Pancreas (tissue), 10 donors: ENCODE measurements around the gene ALPL. TPM values are rescaled to one million over a fixed set of nuclear protein-coding genes. Genes with fewer than 3 reads are reported as not detected.
A peak's percentile ranks its signal among the peaks of the same experiment; 100 is the strongest.

Source experiments
- ATAC-seq, 4 donors: fragments of 200-7000 bp; cut with Tn5 transposase; one replicate each; pipeline versions ENCODE4 v1.8.0 to v1.9.1; 2020; ENCODE audit warnings: mild to moderate bottlenecking in 4 of 4, moderate library complexity in 4 of 4
- DNase-seq, 6 donors: peaks; one replicate each; pipeline ENCODE4 v3.0.0-alpha.2; 2020
- FAIRE-seq: peaks from 2 replicates; lab custom pipeline; 2012; peaks lifted over from hg19 to GRCh38; lab: Jason Lieb, UNC
- H3K27ac ChIP-seq, 4 donors: fragments of 200-600 bp; sonication (generic); 1 replicate in 3 of 4; 2 replicates in 1 of 4; pipeline versions ENCODE4 v1.5.0 to v1.8.0; 2020
- H3K27me3 ChIP-seq, 4 donors: fragments of 200-600 bp; one replicate each; pipeline ENCODE4 v1.8.0; 2021
- H3K36me3 ChIP-seq, 3 donors: fragments of 200-600 bp; sonication (generic) in 1 of 3; one replicate each; pipeline versions ENCODE4 v1.5.0 to v1.8.0; 2020 to 2021
- H3K4me1 ChIP-seq, 3 donors: fragments of 200-600 bp; one replicate each; pipeline ENCODE4 v1.8.0; 2021
- H3K4me3 ChIP-seq, 4 donors: fragments of 200-600 bp; sonication (generic) in 2 of 4; one replicate each; pipeline versions ENCODE4 v1.5.0 to v1.8.0; 2020 to 2021
- H3K9me3 ChIP-seq, 4 donors: fragments of 200-600 bp; one replicate each; pipeline ENCODE4 v1.8.0; 2021
- CTCF ChIP-seq, 4 donors: fragments of 200-600 bp; sonication (generic) in 3 of 4; IDR thresholded peaks; one replicate each; pipeline versions ENCODE4 v1.5.0 to v1.8.0; 2021; ENCODE audit warnings: antibody characterized with exemption in 4 of 4
- WGBS, 2 donors: extraction: QIAGEN DNeasy Blood & Tissue Kit; methylation state at CpG; one replicate each; pipeline ENCODE4 v1.1.7; 2013; 5-methylcytosine and 5-hydroxymethylcytosine counted together
- intact Hi-C, 3 donors: fragments of 100-400 bp; cut with DNase I; formaldehyde crosslinking; loops; one replicate each; pipeline versions ENCODE4 v1.11.1 to v1.14.2; 2022
- polyA plus RNA-seq, 2 donors: library from polyadenylated mRNA; stranded (reverse); fragments of 200-250 nt; gene quantifications; one replicate each; pipeline ENCODE4 v1.2.3, GENCODE V29; 2013
- total RNA-seq, 6 donors: library from RNA; stranded (reverse); fragmentation: NEBNext Ultra II Directional in 4 of 6; extraction: Animal tissue kit (Norgen Biotek cat#: 25700) in 4 of 6; gene quantifications; one replicate each; pipeline versions ENCODE4 v1.2.1 to v1.2.4, GENCODE V29; 2021 to 2023
- donor health status: healthy with polysubstance abuse.
- donor health status: DM: no; HTN: no; CAD: no; lungs with moderate emphysema.
- donor health status: DM: no; HTN: no; CAD: no.
- donor health status: control.
- donor health status: control.
- donor health status: Bipolar disorder and iron deficiency.
- donor health status: DM: yes; HTN: yes; CAD: no.
- donor health status: DM: no; HTN: no; CAD: no.
- donor health status: DM: no; HTN: no; CAD: no.
- donor health status: DM: yes; HTN: yes; CAD: no.

ALPL gene
- total and polyA plus RNA-seq, 8 donors, result 0.63 to 6.7 (median 3.0) TPM

- Histone ChIP-seq H3K4me3 (no peak overlapping the region), H3K36me3 (peaks cover 2 to 66% (median 25%) of the 10 kb centered on the region in 3 donors), H3K4me1 (peaks cover 4 to 8% (median 7%) of the 10 kb centered on the region in 3 donors), H3K9me3 (no peaks in the 10 kb centered on the region), H3K27me3 (no peaks in the 10 kb centered on the region), H3K27ac (no peak overlapping the region)
- intact Hi-C loops, result no loop called here
- ATAC-seq (no peak), DNase-seq (no peak), FAIRE-seq (no peak)
- WGBS, 2 donors, result 84 to 85% methylated on average over 21 of the region's 21 CpGs
- TF ChIP-seq CTCF (IDR thresholded peaks at IDR 0.05), result no peak
Measured at GRCh38 chr1:21610989-21611785, 102.0 kb downstream of the ALPL start.

- 94 to 95% methylated on average over 13 of the region's 13 CpGs for WGBS, 2 donors
- Histone ChIP-seq H3K27ac (no peak overlapping the region), H3K4me3 (no peak overlapping the region), H3K4me1 (peaks cover 11 to 16% (median 13%) of the 10 kb centered on the region in 3 donors), H3K36me3 (peaks cover 2 to 58% (median 25%) of the 10 kb centered on the region in 3 donors), H3K9me3 (no peaks in the 10 kb centered on the region), H3K27me3 (no peaks in the 10 kb centered on the region)
- TF ChIP-seq CTCF (IDR thresholded peaks at IDR 0.05), result no peak
- DNase-seq (no peak), ATAC-seq (no peak), FAIRE-seq (no peak)
- intact Hi-C loops, result no loop called here
Measured at GRCh38 chr1:21612057-21612456, 102.8 kb downstream of the ALPL start.

- H3K36me3 ChIP-seq, result peaks cover 2 to 58% (median 25%) of the 10 kb centered on the region in 3 donors
- no peak for FAIRE-seq
- WGBS, 2 donors, result 83 to 87% methylated on average over 19 of the region's 19 CpGs
Measured at GRCh38 chr1:21613072-21613867, 104.0 kb downstream of the ALPL start.

GRCh38 chr1:21614419-21615115 lies 105.3 kb downstream of the ALPL start:
- Histone ChIP-seq H3K36me3 (peaks cover 2 to 49% (median 25%) of the 10 kb centered on the region in 3 donors), H3K27ac (no peak overlapping the region), H3K4me3 (no peak overlapping the region), H3K27me3 (no peaks in the 10 kb centered on the region), H3K4me1 (peaks cover 18 to 27% (median 25%) of the 10 kb centered on the region in 3 donors), H3K9me3 (no peaks in the 10 kb centered on the region)
- TF ChIP-seq CTCF (IDR thresholded peaks at IDR 0.05), result no peak
- 81 to 84% methylated on average over 11 of the region's 11 CpGs for WGBS, 2 donors
- peak in 1 of 6 donors; percentile 62 for DNase-seq
- ATAC-seq, result no peak
- intact Hi-C loops, result no loop called here
- no peak for FAIRE-seq

More at GRCh38 chr1:21613072-21613867, 104.0 kb downstream of the ALPL start:
- no peaks in the 10 kb centered on the region for H3K9me3 ChIP-seq
- no peaks in the 10 kb centered on the region for H3K27me3 ChIP-seq
- H3K27ac ChIP-seq, result no peak overlapping the region
- DNase-seq (peak in 1 of 6 donors; percentile 63), ATAC-seq (no peak)
- no peak overlapping the region for H3K4me3 ChIP-seq
- H3K4me1 ChIP-seq, result peaks cover 16 to 22% (median 18%) of the 10 kb centered on the region in 3 donors
- TF ChIP-seq CTCF (IDR thresholded peaks at IDR 0.05), result no peak
- intact Hi-C loops, result no loop called here
